Kidney epithelial cell (primary cell): ENCODE results near the gene SLC15A5. TPM values are rescaled to one million over a fixed set of nuclear protein-coding genes. Genes with fewer than 3 reads are reported as not detected.

Source experiments
- DNase-seq: peaks from one replicate; pipeline ENCODE4 v3.0.0-alpha.2; 2010; ENCODE audit warnings: low read depth
- H3K27me3 ChIP-seq: 2 replicates; pipeline ENCODE4 v1.6.0; 2011; ENCODE audit warnings: low read length; ENCODE audit not compliant: control insufficient read depth, insufficient read depth
- H3K36me3 ChIP-seq: 2 replicates; pipeline ENCODE4 v1.5.1; 2011; ENCODE audit warnings: low read length; ENCODE audit not compliant: control insufficient read depth, insufficient read depth
- H3K4me3 ChIP-seq: 2 replicates; pipeline ENCODE4 v1.5.1; 2011; ENCODE audit warnings: low read depth, mild to moderate bottlenecking, control low read depth, low read length
- total RNA-seq: library from RNA; depleted of rRNA; stranded (reverse); fragments of >200 nt; gene quantifications from 2 replicates; pipeline ENCODE4 v1.2.3, GENCODE V29; 2015
- TF ChIP-seq, protein P1 (sequence below): IDR thresholded peaks from 2 replicates; pipeline ENCODE4 v1.5.1; 2011; ENCODE audit warnings: mild to moderate bottlenecking, moderate library complexity, low read length, control low read depth, inconsistent platforms; ENCODE audit not compliant: insufficient read depth, poor library complexity, severe bottlenecking

SLC15A5 gene
- total RNA-seq, 1 donor from 2014 or later = not detected

DNA sequence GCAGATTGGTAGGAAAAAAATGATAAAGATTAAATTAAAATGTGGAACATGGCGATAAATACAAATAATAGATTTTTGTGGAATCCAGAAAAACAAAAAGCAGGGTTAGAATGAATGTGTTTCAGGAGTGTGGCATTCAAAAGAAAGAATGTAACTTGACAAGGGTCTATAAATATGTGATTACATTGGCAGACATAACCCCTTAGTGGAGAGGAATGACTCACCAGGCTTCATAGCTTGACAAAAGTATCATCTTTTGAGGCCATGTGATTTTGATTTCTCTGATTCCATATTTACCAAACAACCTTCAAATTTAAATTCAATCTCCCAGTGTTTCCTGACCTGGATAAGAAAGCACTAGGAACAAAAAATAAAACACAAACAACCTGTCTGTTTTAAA is 45.5 kb upstream of the SLC15A5 start:
- no peak overlapping the region for H3K4me3 ChIP-seq
- no peaks in the 10 kb centered on the region for H3K27me3 ChIP-seq
- H3K36me3 ChIP-seq = no peaks in the 10 kb centered on the region
- TF ChIP-seq, protein P1, sequence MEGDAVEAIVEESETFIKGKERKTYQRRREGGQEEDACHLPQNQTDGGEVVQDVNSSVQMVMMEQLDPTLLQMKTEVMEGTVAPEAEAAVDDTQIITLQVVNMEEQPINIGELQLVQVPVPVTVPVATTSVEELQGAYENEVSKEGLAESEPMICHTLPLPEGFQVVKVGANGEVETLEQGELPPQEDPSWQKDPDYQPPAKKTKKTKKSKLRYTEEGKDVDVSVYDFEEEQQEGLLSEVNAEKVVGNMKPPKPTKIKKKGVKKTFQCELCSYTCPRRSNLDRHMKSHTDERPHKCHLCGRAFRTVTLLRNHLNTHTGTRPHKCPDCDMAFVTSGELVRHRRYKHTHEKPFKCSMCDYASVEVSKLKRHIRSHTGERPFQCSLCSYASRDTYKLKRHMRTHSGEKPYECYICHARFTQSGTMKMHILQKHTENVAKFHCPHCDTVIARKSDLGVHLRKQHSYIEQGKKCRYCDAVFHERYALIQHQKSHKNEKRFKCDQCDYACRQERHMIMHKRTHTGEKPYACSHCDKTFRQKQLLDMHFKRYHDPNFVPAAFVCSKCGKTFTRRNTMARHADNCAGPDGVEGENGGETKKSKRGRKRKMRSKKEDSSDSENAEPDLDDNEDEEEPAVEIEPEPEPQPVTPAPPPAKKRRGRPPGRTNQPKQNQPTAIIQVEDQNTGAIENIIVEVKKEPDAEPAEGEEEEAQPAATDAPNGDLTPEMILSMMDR = no peak
- DNase-seq = no peak

DNA sequence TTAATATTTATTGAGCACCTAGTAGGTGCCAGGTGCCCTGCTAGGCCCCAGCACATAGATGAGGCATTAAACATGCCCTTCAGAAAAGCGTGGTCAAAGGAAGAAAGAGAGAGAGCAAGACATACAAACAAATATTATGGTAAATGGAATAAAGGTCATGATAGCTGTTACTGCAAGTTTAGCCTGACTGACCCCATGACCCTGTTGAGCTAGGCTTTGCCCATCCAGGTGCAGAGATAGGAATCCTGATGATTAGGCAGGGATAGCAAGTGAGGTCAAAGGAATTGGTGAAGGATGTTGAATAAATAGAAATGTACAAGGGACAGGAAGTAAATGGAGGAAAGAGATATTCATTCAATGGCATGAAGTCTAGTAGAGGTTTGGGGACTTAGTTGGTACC is 33.4 kb upstream of the SLC15A5 start:
- Histone ChIP-seq H3K4me3 (no peak overlapping the region), H3K36me3 (no peaks in the 10 kb centered on the region), H3K27me3 (no peaks in the 10 kb centered on the region)
- TF ChIP-seq, protein P1 = no peak
- no peak for DNase-seq

DNA sequence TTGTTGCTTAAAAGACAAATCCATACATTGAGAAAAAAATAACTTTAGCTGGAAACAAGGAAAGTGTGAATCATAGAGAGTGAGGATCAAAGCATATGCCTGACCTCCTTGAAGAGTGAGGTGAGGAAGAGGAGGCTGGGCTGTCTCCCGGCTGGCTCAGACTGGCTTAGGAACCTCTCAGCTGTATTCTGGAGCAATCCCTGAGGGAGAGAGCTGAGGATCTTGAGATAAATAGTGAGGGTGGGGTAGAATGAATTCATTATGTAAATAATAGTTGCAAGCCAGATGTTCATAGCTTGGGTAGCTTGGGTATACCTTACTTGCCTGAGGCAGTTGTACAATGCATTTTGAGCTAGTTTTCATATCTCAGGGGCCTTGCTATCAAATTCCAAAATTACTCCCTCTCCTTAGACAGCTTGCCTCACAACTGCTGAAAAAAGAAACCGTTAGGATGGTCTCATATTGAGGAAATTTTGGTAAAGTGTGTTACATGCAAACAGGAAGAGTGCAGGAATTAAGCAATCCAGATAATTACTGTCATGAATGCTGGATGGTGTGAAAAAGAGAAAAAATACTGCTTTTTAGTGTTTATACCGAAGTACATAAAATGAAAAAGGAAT is 30.5 kb upstream of the SLC15A5 start:
- no peak overlapping the region for H3K4me3 ChIP-seq
- no peaks in the 10 kb centered on the region for H3K36me3 ChIP-seq
- DNase-seq = no peak
- H3K27me3 ChIP-seq = no peaks in the 10 kb centered on the region
- TF ChIP-seq, protein P1 = no peak

DNA sequence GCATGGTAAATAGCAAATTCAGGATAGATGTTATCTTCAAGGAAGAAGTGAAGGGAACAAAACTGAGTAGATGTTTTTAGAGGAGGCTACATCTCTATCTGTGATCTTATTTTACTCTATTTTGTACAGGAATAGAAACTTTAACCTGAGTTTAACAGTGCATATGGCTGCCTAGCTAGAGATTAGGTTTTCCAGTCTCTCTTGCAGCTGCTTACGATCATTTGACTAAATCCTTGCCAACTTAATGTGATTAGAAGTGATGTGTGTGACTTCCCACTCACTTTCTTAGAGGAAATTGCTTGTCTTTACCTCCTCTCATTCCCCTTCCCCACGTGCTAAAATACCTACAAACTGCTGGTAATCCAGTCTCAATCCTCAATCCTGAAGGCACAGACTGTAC is 26.5 kb upstream of the SLC15A5 start:
- TF ChIP-seq, protein P1 = no peak
- Histone ChIP-seq H3K36me3 (no peaks in the 10 kb centered on the region), H3K27me3 (no peaks in the 10 kb centered on the region), H3K4me3 (no peak overlapping the region)
- no peak for DNase-seq

DNA sequence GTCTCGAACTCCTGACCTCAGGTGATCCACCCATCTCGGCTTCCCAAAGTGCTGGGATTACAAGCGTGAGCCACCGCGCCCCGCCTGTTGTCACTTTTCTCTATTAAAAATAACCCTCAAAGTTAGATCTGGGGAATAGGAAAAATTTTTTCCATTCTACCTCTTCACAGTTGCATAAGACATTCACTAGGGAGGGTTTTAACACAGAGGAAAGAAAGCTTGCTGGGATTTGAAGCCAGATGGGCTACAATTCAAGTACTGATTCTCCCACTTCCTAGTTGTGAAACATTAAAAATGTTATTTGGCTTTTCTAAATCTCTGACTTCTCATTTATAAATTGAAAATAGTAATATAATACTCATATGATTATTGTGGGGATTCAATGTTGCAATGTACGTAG is 23.3 kb upstream of the SLC15A5 start:
- Histone ChIP-seq H3K4me3 (no peak overlapping the region), H3K27me3 (no peaks in the 10 kb centered on the region), H3K36me3 (no peaks in the 10 kb centered on the region)
- TF ChIP-seq, protein P1 = no peak
- DNase-seq = no peak

- TF ChIP-seq, protein P1 = no peak
- no peaks in the 10 kb centered on the region for H3K27me3 ChIP-seq
- H3K36me3 ChIP-seq = no peaks in the 10 kb centered on the region
- no peak for DNase-seq
- H3K4me3 ChIP-seq = no peak overlapping the region
Observed at GRCh38 chr12:16300122-16300521, 22.6 kb upstream of the SLC15A5 start.
